SKM-1 (cell line): ENCODE data around the gene MED22.
A peak's percentile ranks its signal among the peaks of the same experiment; 100 is the strongest.
"Not testable (repeated sequence)": the region's sequence is repeated elsewhere in the genome, so short reads cannot be mapped to it uniquely, and the experiment has no call there.

Experiments used
- DNase-seq: peaks from one replicate; lab custom pipeline; 2025; ENCODE audit not compliant: unreplicated experiment; lab: John Stamatoyannopoulos, UW

MED22 gene

GRCh38 chr9:133347985-133348717 lies at the start of gene MED22, which contains the start of gene RPL7A:
Gene MED22 (minus strand): TSS chr9:133348131. CDS start chr9:133346662, 1,469 bp downstream.
Gene RPL7A (plus strand): TSS chr9:133348218. CDS start chr9:133348244, 26 bp downstream.
- peak; percentile 93 for DNase-seq

- DNase-seq: no peak
Observed at GRCh38 chr9:133397370-133397769, 49.4 kb upstream of the MED22 start.

GRCh38 chr9:133396952-133397351 lies 49.0 kb upstream of the MED22 start:
- no peak for DNase-seq

GRCh38 chr9:133394687-133395271 lies 46.8 kb upstream of the MED22 start:
- DNase-seq: no peak

GRCh38 chr9:133393399-133393798 lies 45.5 kb upstream of the MED22 start:
- no peak for DNase-seq

GRCh38 chr9:133392308-133392707 lies 44.4 kb upstream of the MED22 start:
- DNase-seq: not testable (repeated sequence)

GRCh38 chr9:133391449-133391848 lies 43.5 kb upstream of the MED22 start:
- not testable (repeated sequence) for DNase-seq

GRCh38 chr9:133390713-133391112 lies 42.8 kb upstream of the MED22 start:
- DNase-seq: no peak

GRCh38 chr9:133389562-133389961 lies 41.6 kb upstream of the MED22 start:
- DNase-seq: no peak

GRCh38 chr9:133389025-133389557 lies 41.2 kb upstream of the MED22 start:
- DNase-seq: no peak

- DNase-seq: no peak
Observed at GRCh38 chr9:133387680-133388079, 39.7 kb upstream of the MED22 start.

- no peak for DNase-seq
Observed at GRCh38 chr9:133386338-133386737, 38.4 kb upstream of the MED22 start.

GRCh38 chr9:133385452-133385851 lies 37.5 kb upstream of the MED22 start:
- DNase-seq: no peak

GRCh38 chr9:133384736-133385321 lies 36.9 kb upstream of the MED22 start:
- DNase-seq: no peak

GRCh38 chr9:133383438-133383837 lies 35.5 kb upstream of the MED22 start:
- no peak for DNase-seq

- no peak for DNase-seq
Observed at GRCh38 chr9:133382507-133383141, 34.7 kb upstream of the MED22 start.

- no peak for DNase-seq
Observed at GRCh38 chr9:133380734-133381133, 32.8 kb upstream of the MED22 start.

- DNase-seq: no peak
Observed at GRCh38 chr9:133379153-133380086, 31.5 kb upstream of the MED22 start.

- no peak for DNase-seq
Observed at GRCh38 chr9:133378408-133378962, 30.6 kb upstream of the MED22 start.

- no peak for DNase-seq
Observed at GRCh38 chr9:133377721-133378216, 29.8 kb upstream of the MED22 start.
